Measurements from ENCODE around the gene LRRC73. TPM values are rescaled to one million over a fixed set of nuclear protein-coding genes. Genes with fewer than 3 reads are reported as not detected.
A peak's percentile ranks its signal among the peaks of the same experiment; 100 is the strongest.

Gene LRRC73
- total and polyA plus RNA-seq, 2 of the 8 experiments (the other 6 are each of a cell fraction or from before 2014, with no cell fraction given): 0.24 to 0.26 TPM

DNA sequence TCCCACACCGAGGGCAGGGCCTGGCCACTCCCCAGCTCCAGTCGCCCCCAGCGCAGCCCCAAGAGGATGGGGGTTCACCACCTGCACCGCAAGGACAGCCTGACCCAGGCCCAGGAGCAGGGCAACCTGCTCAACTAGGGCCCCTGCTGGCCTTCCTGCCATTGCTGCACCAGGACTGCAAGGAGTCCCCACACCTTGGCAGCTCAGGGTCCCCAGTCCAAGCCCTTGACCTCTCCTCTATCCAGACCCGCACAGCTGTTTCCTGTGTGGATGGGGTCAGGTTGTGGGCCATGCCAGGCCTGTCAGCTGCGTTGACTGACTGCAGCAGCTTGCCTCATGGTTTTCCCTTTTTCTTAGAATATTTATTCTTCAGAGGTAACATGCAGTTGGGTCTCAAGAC lies 4.4 kb downstream of the LRRC73 start:
- TF ChIP-seq SIN3A (conservative IDR thresholded peaks at IDR 0.05 in 1 of 2, IDR thresholded peaks at IDR 0.05 in 1 of 2; ENCODE audit: low read depth in 1 of 2, low read length in 2 of 2) (no peak), RAD21 (IDR thresholded peaks at IDR 0.05 in 1 of 2, conservative IDR thresholded peaks at IDR 0.05 in 1 of 2; ENCODE audit: low read depth in 2 of 2, low read length in 2 of 2) (peak; percentile 4 to 30; a peak in 1 of 4 replicates)
- TF ChIP-seq, protein P1, sequence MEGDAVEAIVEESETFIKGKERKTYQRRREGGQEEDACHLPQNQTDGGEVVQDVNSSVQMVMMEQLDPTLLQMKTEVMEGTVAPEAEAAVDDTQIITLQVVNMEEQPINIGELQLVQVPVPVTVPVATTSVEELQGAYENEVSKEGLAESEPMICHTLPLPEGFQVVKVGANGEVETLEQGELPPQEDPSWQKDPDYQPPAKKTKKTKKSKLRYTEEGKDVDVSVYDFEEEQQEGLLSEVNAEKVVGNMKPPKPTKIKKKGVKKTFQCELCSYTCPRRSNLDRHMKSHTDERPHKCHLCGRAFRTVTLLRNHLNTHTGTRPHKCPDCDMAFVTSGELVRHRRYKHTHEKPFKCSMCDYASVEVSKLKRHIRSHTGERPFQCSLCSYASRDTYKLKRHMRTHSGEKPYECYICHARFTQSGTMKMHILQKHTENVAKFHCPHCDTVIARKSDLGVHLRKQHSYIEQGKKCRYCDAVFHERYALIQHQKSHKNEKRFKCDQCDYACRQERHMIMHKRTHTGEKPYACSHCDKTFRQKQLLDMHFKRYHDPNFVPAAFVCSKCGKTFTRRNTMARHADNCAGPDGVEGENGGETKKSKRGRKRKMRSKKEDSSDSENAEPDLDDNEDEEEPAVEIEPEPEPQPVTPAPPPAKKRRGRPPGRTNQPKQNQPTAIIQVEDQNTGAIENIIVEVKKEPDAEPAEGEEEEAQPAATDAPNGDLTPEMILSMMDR (IDR thresholded peaks at IDR 0.05; ENCODE audit: control extremely low read depth in 1 of 3, insufficient read depth in 1 of 3, low read depth in 1 of 3, low read length in 3 of 3): peak in 2 of 3 experiments; percentile 14 to 21; a peak in 2 of 4 replicates
- H3K79me2 ChIP-seq (ENCODE audit: control insufficient read depth in 1 of 2, insufficient read depth in 2 of 2, low read length in 2 of 2): no peaks in the 10 kb centered on the region
- H2AFZ ChIP-seq (ENCODE audit: low read length): no peak overlapping the region
- H4K91ac ChIP-seq (replicated peaks; ENCODE audit: insufficient read length, low read length): no peak overlapping the region
- no peaks in the 10 kb centered on the region for H3K79me1 ChIP-seq (ENCODE audit: low read depth, low read length)
- no peak overlapping the region for H3K4ac ChIP-seq (replicated peaks; ENCODE audit: insufficient read length, low read depth, low read length)
- no peak overlapping the region for H3K23ac ChIP-seq (ENCODE audit: insufficient read length)
- H3K9ac ChIP-seq (replicated peaks in 1 of 4; ENCODE audit: extremely low read depth in 1 of 4, low read depth in 3 of 4, low read length in 3 of 4): no peak overlapping the region
- no peak overlapping the region for H2BK120ac ChIP-seq (replicated peaks; ENCODE audit: low read depth, low read length)
- H2BK5ac ChIP-seq (ENCODE audit: low read depth, low read length): no peak overlapping the region
- POLR2A ChIA-PET (ENCODE audit: partially characterized antibody): interaction anchor here (1.0 to 12.6 kb wide), 9 partner anchors 11 to 79 kb away, joined by 3 to 147 read pairs (median 7); partner anchors contain the start of genes ABCC10, DLK2, POLR1C and TJAP1
- H4K20me1 ChIP-seq (replicated peaks in 1 of 2; ENCODE audit: control insufficient read depth in 1 of 2, insufficient read depth in 2 of 2, low read length in 2 of 2): peaks cover 2 to 16% of the 10 kb centered on the region in 2 experiments
- H3K4me1 ChIP-seq (replicated peaks in 1 of 4; ENCODE audit: control insufficient read depth in 3 of 4, insufficient read depth in 4 of 4, low read length in 3 of 4): peaks cover 0 to 10% (median 7%) of the 10 kb centered on the region in 4 experiments; a peak in 5 of 7 replicates
- peaks cover 0 to 19% (median 15%) of the 10 kb centered on the region in 4 experiments; a peak in 5 of 7 replicates for H3K27me3 ChIP-seq (replicated peaks in 1 of 4; ENCODE audit: control insufficient read depth in 3 of 4, extremely low read depth in 1 of 4, insufficient read depth in 3 of 4, low read length in 3 of 4)
- no peak overlapping the region; the same call in 1 of the 2 replicates for H4K8ac ChIP-seq (ENCODE audit: extremely low read depth, insufficient read depth, low read length)
- H3K23me2 ChIP-seq (ENCODE audit: low read depth, low read length): peaks cover 12% of the 10 kb centered on the region
- H3K56ac ChIP-seq (replicated peaks; ENCODE audit: insufficient read length, low read depth, low read length): no peak overlapping the region
- H2BK15ac ChIP-seq (ENCODE audit: low read length): no peak overlapping the region
- no peak overlapping the region for H2AK5ac ChIP-seq (ENCODE audit: low read depth, low read length)
- DNase-seq (ENCODE audit: low read depth in 1 of 2, low spot score in 2 of 2): no peak
- WGBS, 2 experiments (ENCODE audit: extremely low coverage in 1 of 2, insufficient coverage in 1 of 2, insufficient read length in 1 of 2, insufficient replicate concordance in 2 of 2, low coverage in 1 of 2, low lambda C conversion rate in 2 of 2, missing lambda C conversion rate in 1 of 2): 96% methylated on average over 6 of the region's 6 CpGs; no CpG with 5 or more reads in 1 of the 2 experiments
- no peak for FAIRE-seq
- no peak overlapping the region for H4K5ac ChIP-seq (ENCODE audit: insufficient read length, low read depth, low read length)
- no peak overlapping the region for H3K4me3 ChIP-seq (ENCODE audit: extremely low read depth in 1 of 4, insufficient read depth in 2 of 4, low read depth in 3 of 4, low read length in 4 of 4)
- no peak overlapping the region for H3K4me2 ChIP-seq (ENCODE audit: insufficient read depth in 1 of 2, low read depth in 2 of 2, low read length in 2 of 2)
- H2BK12ac ChIP-seq (ENCODE audit: low read depth, low read length): no peak overlapping the region
- peaks cover 8 to 26% (median 21%) of the 10 kb centered on the region in 4 experiments; a peak in 7 of 8 replicates for H3K36me3 ChIP-seq (ENCODE audit: control insufficient read depth in 2 of 4, insufficient read depth in 4 of 4, low read length in 3 of 4)
- no peak overlapping the region for H2BK20ac ChIP-seq (ENCODE audit: low read length)
- no peak overlapping the region for H3K27ac ChIP-seq (ENCODE audit: low read depth, low read length)
- no peak overlapping the region for H3K18ac ChIP-seq (ENCODE audit: extremely low read depth, low read length)
- CTCF ChIA-PET (ENCODE audit: partially characterized antibody): interaction anchor here (0.7 to 31.7 kb wide), 22 partner anchors 9 to 289 kb away, joined by 3 to 536 read pairs (median 7); partner anchors contain the start of genes ABCC10, DLK2, DNPH1 and POLR1C
- no peaks in the 10 kb centered on the region for H3K9me3 ChIP-seq (ENCODE audit: insufficient read depth in 2 of 2, low read depth in 1 of 2, low read length in 1 of 2)
- H3K14ac ChIP-seq (ENCODE audit: insufficient read length): no peak overlapping the region
